ENCODE results near the gene TGDS. TPM values are rescaled to one million over a fixed set of nuclear protein-coding genes. Genes with fewer than 3 reads are reported as not detected.

TGDS gene
- total RNA-seq, 3 donors from 2014 or later (not counting 1 experiment from before 2014, with no cell fraction given): 6.9 to 9.0 (median 7.7) TPM

DNA sequence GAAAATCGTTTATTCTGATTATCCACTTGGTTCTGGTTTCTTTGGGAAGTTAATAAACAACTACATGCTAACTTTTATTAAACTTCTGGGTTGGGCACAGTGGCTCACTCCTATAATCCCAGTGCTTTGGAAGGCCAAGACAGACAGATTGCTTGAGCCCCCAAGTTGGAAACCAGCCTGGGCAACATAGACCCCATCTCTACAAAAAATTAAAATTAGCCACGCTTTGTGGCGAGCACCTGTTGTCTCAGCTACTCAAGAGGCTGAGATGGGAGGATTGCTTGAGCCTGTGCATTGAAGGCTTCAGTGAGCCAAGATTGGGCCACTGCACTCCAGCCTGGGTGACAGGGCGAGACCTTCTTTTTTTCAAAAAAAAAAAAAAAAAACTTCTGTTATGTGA lies 27.4 kb upstream of the TGDS start:
- DNase-seq: no peak
- H3K9me3 Mint-ChIP-seq: no peaks in the 10 kb centered on the region
- WGBS (ENCODE audit: insufficient coverage): 100% methylated on average over 2 of the region's 4 CpGs
- Histone ChIP-seq H3K4me1 (ENCODE audit: control insufficient read depth, insufficient read depth, low read length) (no peaks in the 10 kb centered on the region), H3K27ac (ENCODE audit: low read length) (no peak overlapping the region), H3K36me3 (ENCODE audit: control insufficient read depth, insufficient read depth, low read length) (peaks cover 37% of the 10 kb centered on the region), H3K9me3 (ENCODE audit: control insufficient read depth, insufficient read depth, low read length) (no peaks in the 10 kb centered on the region), H3K27me3 (ENCODE audit: control insufficient read depth, insufficient read depth, low read length) (no peaks in the 10 kb centered on the region), H3K4me3 (ENCODE audit: low read length) (no peak overlapping the region)
- no peak overlapping the region for H3K4me3 Mint-ChIP-seq
- TF ChIP-seq, protein P1, sequence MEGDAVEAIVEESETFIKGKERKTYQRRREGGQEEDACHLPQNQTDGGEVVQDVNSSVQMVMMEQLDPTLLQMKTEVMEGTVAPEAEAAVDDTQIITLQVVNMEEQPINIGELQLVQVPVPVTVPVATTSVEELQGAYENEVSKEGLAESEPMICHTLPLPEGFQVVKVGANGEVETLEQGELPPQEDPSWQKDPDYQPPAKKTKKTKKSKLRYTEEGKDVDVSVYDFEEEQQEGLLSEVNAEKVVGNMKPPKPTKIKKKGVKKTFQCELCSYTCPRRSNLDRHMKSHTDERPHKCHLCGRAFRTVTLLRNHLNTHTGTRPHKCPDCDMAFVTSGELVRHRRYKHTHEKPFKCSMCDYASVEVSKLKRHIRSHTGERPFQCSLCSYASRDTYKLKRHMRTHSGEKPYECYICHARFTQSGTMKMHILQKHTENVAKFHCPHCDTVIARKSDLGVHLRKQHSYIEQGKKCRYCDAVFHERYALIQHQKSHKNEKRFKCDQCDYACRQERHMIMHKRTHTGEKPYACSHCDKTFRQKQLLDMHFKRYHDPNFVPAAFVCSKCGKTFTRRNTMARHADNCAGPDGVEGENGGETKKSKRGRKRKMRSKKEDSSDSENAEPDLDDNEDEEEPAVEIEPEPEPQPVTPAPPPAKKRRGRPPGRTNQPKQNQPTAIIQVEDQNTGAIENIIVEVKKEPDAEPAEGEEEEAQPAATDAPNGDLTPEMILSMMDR (IDR thresholded peaks at IDR 0.05): no peak
- no peak for ATAC-seq
- no peak overlapping the region for H3K27ac Mint-ChIP-seq
- no peaks in the 10 kb centered on the region for H3K4me1 Mint-ChIP-seq
- H3K27me3 Mint-ChIP-seq (ENCODE audit: low read depth in 2 of 2): no peaks in the 10 kb centered on the region
- H3K36me3 Mint-ChIP-seq: no peaks in the 10 kb centered on the region
- intact Hi-C loops (cut with micrococcal nuclease): no loop called here

DNA sequence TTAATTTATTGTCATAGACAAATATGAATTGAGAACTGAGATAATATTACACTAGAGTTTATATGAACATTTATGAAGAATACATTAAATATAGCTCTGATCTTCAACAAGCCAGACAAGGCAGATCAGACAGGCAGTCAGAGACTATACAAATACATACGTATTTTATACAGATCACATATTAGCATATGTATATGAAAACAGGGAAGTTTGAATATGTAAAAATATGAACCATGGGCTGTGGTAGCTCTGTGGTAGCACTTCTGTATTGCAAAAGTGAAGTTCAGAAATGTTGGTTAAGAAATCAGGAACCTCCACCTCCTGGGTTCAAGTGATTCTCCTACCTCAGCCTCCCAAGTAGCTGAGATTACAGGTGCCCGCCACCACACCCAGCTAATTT lies 26.4 kb upstream of the TGDS start:
- intact Hi-C loops (cut with micrococcal nuclease): no loop called here
- no peaks in the 10 kb centered on the region for H3K36me3 Mint-ChIP-seq

DNA sequence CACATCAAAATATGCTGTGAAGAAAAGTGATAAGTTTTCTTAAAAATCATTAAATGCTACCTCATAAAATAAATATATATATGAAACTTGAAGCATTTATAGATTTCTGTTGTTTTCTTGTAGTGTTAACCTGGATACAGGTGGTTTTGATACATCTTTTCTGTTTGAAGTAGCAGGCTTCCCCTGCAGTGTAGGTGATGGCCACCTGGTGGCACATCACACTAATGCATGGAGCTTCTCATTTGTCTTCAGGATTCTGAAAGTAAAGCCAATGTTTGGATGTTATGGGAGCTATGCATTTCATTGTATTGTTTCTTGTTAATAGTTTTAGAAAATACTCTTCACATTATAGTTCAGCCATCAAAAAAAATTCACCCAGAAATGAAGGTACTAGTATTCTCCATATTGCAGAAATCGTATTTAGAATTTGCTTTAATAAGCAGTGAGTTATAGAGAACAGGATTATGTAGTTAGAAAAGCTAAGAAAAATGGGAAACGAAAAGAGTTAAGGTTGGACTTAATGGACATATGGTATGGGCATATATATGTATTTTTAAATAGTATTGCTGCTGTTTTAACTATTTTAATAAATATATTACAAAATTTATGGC lies 24.4 kb upstream of the TGDS start:
- TF ChIP-seq, protein P1 (IDR thresholded peaks at IDR 0.05): peak; percentile 52
- WGBS (ENCODE audit: insufficient coverage): 84% methylated on average over 2 of the region's 2 CpGs
- Mint-ChIP-seq H3K27ac (no peak overlapping the region), H3K4me1 (peaks cover 0 to 5% of the 10 kb centered on the region in 2 donors), H3K9me3 (no peaks in the 10 kb centered on the region), H3K27me3 (ENCODE audit: low read depth in 2 of 2) (no peaks in the 10 kb centered on the region), H3K36me3 (no peaks in the 10 kb centered on the region), H3K4me3 (no peak overlapping the region)
- no peaks in the 10 kb centered on the region for H3K27me3 ChIP-seq (ENCODE audit: control insufficient read depth, insufficient read depth, low read length)
- no peak overlapping the region for H3K27ac ChIP-seq (ENCODE audit: low read length)
- H3K4me1 ChIP-seq (ENCODE audit: control insufficient read depth, insufficient read depth, low read length): no peaks in the 10 kb centered on the region
- intact Hi-C loops (cut with micrococcal nuclease): no loop called here
- peaks cover 23% of the 10 kb centered on the region for H3K36me3 ChIP-seq (ENCODE audit: control insufficient read depth, insufficient read depth, low read length)
- DNase-seq (peak in 1 of 2 donors; percentile 51), ATAC-seq (peak in 1 of 3 donors; percentile 42)
- H3K4me3 ChIP-seq (ENCODE audit: low read length): no peak overlapping the region
- H3K9me3 ChIP-seq (ENCODE audit: control insufficient read depth, insufficient read depth, low read length): no peaks in the 10 kb centered on the region

More for the DNA sequence above, 26.4 kb upstream of the TGDS start:
- WGBS (ENCODE audit: insufficient coverage): no CpG with 5 or more reads among the region's 2 CpGs
- Histone ChIP-seq H3K4me1 (ENCODE audit: control insufficient read depth, insufficient read depth, low read length) (no peaks in the 10 kb centered on the region), H3K9me3 (ENCODE audit: control insufficient read depth, insufficient read depth, low read length) (no peaks in the 10 kb centered on the region), H3K4me3 (ENCODE audit: low read length) (no peak overlapping the region), H3K27ac (ENCODE audit: low read length) (no peak overlapping the region), H3K27me3 (ENCODE audit: control insufficient read depth, insufficient read depth, low read length) (no peaks in the 10 kb centered on the region), H3K36me3 (ENCODE audit: control insufficient read depth, insufficient read depth, low read length) (peaks cover 31% of the 10 kb centered on the region)
- TF ChIP-seq, protein P1 (IDR thresholded peaks at IDR 0.05): no peak
- Mint-ChIP-seq H3K9me3 (no peaks in the 10 kb centered on the region), H3K27ac (no peak overlapping the region), H3K27me3 (ENCODE audit: low read depth in 2 of 2) (no peaks in the 10 kb centered on the region), H3K4me1 (no peaks in the 10 kb centered on the region), H3K4me3 (no peak overlapping the region)
- ATAC-seq (no peak), DNase-seq (no peak)

All from natural killer cell (primary cell).